A549 (cell line): ENCODE data around the gene FOXJ3.

Experiments used
- BHLHE40 ChIP-seq: IDR thresholded peaks from 2 replicates; pipeline ENCODE4 v1.6.1; 2012; ENCODE audit warnings: low read depth, low read length, inconsistent platforms
- CEBPB ChIP-seq, 2 experiments: fragments of >200 bp in 1 of 2; sonication (Bioruptor Twin) in 1 of 2; formaldehyde crosslinking in 1 of 2; IDR thresholded peaks; 2 replicates each; pipeline ENCODE4 v1.6.1; 2012 to 2016
- CHD2 ChIP-seq: fragments of 150-350 bp; IDR thresholded peaks from 2 replicates; pipeline ENCODE4 v1.6.1; 2014; ENCODE audit warnings: low read length; ENCODE audit not compliant: partially characterized antibody
- CTCF ChIP-seq: fragments of >200 bp; sonication (Bioruptor Twin); formaldehyde crosslinking; IDR thresholded peaks from 3 replicates; pipeline ENCODE4 v1.5.1; 2016
- ELK1 ChIP-seq: fragments of 150-350 bp; IDR thresholded peaks from 2 replicates; pipeline ENCODE4 v1.6.1; 2014; ENCODE audit warnings: low read depth, mild to moderate bottlenecking, low read length
- ESRRA ChIP-seq: fragments of 150-350 bp; IDR thresholded peaks from 2 replicates; pipeline ENCODE4 v1.6.1; 2014; ENCODE audit warnings: mild to moderate bottlenecking, low read length, borderline replicate concordance
- GATA3 ChIP-seq: IDR thresholded peaks from 2 replicates; pipeline ENCODE4 v1.6.1; 2012; ENCODE audit warnings: borderline replicate concordance
- JUN ChIP-seq, 2 experiments: fragments of >200 bp; sonication (Bioruptor Twin); formaldehyde crosslinking; IDR thresholded peaks; 2 replicates in 1 of 2; 3 replicates in 1 of 2; pipeline ENCODE4 v1.6.1; 2016 to 2017
- JUNB ChIP-seq: fragments of >200 bp; sonication (Bioruptor Twin); formaldehyde crosslinking; IDR thresholded peaks from 2 replicates; pipeline ENCODE4 v1.6.1; 2016
- POLR2A ChIP-seq: IDR thresholded peaks from 2 replicates; pipeline ENCODE4 v1.6.1; 2012; ENCODE audit warnings: mild to moderate bottlenecking, low read length
- RAD21 ChIP-seq, 2 experiments: fragments of >200 bp in 1 of 2; sonication (Bioruptor Twin) in 1 of 2; formaldehyde crosslinking in 1 of 2; IDR thresholded peaks in 1 of 2; conservative IDR thresholded peaks in 1 of 2; 2 replicates in 1 of 2; 3 replicates in 1 of 2; pipeline ENCODE4 v1.6.1; 2012 to 2018; ENCODE audit warnings: inconsistent platforms in 1 of 2
- RCOR1 ChIP-seq: fragments of 150-350 bp; IDR thresholded peaks from 2 replicates; pipeline ENCODE4 v1.6.1; 2014; ENCODE audit warnings: antibody characterized with exemption, low read length, low read depth
- ZSCAN20 ChIP-seq: fragments of 250-450 bp; sonication (Bioruptor Pico); IDR thresholded peaks from 2 replicates; pipeline ENCODE4 v1.8.0; 2022; ENCODE audit warnings: mild to moderate bottlenecking, moderate library complexity

GRCh38 chr1:42239555-42239954 is 95.5 kb downstream of the FOXJ3 start:
- TF ChIP-seq JUN (IDR thresholded peaks at IDR 0.05) = no peak
- no peak for TF ChIP-seq CTCF
- TF ChIP-seq CHD2 = no peak
- no peak for TF ChIP-seq POLR2A
- no peak for TF ChIP-seq JUNB
- TF ChIP-seq ESRRA = no peak
- no peak for TF ChIP-seq ZSCAN20 (CRISPR knock-in tag)
- TF ChIP-seq RCOR1 = no peak
- TF ChIP-seq CEBPB (IDR thresholded peaks at IDR 0.05) = no peak
- no peak for TF ChIP-seq BHLHE40
- TF ChIP-seq GATA3 = no peak
- TF ChIP-seq RAD21 (conservative IDR thresholded peaks at IDR 0.05 in 1 of 2, IDR thresholded peaks at IDR 0.05 in 1 of 2) = no peak
- TF ChIP-seq ELK1 = no peak
